ENCODE data around the gene CREB3L2.

GRCh38 chr7:137978464-137979237 lies 23.2 kb downstream of the CREB3L2 start:
- peak; percentile 23 to 33 for TF ChIP-seq POLR2A (IDR thresholded peaks at IDR 0.05)
- TF ChIP-seq, protein P1, sequence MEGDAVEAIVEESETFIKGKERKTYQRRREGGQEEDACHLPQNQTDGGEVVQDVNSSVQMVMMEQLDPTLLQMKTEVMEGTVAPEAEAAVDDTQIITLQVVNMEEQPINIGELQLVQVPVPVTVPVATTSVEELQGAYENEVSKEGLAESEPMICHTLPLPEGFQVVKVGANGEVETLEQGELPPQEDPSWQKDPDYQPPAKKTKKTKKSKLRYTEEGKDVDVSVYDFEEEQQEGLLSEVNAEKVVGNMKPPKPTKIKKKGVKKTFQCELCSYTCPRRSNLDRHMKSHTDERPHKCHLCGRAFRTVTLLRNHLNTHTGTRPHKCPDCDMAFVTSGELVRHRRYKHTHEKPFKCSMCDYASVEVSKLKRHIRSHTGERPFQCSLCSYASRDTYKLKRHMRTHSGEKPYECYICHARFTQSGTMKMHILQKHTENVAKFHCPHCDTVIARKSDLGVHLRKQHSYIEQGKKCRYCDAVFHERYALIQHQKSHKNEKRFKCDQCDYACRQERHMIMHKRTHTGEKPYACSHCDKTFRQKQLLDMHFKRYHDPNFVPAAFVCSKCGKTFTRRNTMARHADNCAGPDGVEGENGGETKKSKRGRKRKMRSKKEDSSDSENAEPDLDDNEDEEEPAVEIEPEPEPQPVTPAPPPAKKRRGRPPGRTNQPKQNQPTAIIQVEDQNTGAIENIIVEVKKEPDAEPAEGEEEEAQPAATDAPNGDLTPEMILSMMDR (IDR thresholded peaks at IDR 0.05 in 4 of 5, conservative IDR thresholded peaks at IDR 0.05 in 1 of 5) = no peak
